Measurements from ENCODE around the gene PDE10A.

The PDE10A gene

DNA sequence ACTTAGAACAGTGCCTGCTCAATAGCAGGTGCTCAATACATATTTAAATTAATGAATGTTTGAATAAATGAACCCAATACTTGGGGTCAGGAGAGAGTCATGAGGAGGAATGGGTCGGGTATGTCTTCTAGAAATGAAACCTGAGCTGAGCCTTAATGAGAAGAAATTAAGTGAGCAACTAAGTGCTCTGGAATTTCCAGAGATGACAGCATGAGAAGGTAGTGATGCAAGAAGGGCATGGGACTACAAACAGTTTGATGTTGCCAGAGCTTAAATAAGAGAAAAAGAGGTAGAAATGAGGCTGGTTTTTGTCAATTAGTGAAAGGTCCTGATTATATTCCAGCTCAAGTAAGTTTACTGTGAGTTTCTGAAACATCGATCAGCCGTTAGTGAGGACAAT is 82.9 kb downstream of the PDE10A start:
- Histone ChIP-seq H3K9ac (ENCODE audit: low read length) (no peak overlapping the region), H3K9me3 (ENCODE audit: control insufficient read depth, low read length) (peaks cover 1% of the 10 kb centered on the region), H3K4me1 (ENCODE audit: control insufficient read depth, insufficient read depth, low read length) (no peaks in the 10 kb centered on the region), H3K36me3 (ENCODE audit: control insufficient read depth, insufficient read depth, low read length, severe bottlenecking) (no peaks in the 10 kb centered on the region), H3K4me3 (ENCODE audit: low read length) (no peak overlapping the region), H3K27me3 (replicated peaks; ENCODE audit: control insufficient read depth, insufficient read depth, low read length) (no peaks in the 10 kb centered on the region)
- no peak for DNase-seq (ENCODE audit: low read depth)

DNA sequence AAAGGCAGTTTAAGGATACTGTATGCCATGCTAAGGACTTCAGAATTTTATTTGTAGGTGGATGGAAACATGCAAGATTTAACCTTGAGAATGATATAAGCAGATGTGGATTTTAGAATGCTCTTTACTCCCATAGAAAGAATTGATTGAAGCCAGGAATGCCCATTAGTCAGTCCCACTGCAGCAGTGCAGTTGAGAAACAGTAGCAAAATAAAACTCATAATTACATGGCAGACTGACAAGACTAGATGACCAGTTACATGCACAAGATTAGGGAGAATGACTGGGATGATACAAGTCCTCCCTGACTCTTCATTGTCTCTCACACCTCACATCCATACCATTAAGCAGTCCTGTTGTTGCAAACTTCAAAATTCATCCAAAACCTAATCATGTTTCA is 83.9 kb downstream of the PDE10A start:
- peaks cover 3% of the 10 kb centered on the region for H3K4me1 ChIP-seq (ENCODE audit: control insufficient read depth, insufficient read depth, low read length)
- no peaks in the 10 kb centered on the region for H3K27me3 ChIP-seq (replicated peaks; ENCODE audit: control insufficient read depth, insufficient read depth, low read length)
- no peak for DNase-seq (ENCODE audit: low read depth)
- H3K4me3 ChIP-seq (ENCODE audit: low read length), result no peak overlapping the region
- H3K9me3 ChIP-seq (ENCODE audit: control insufficient read depth, low read length), result no peaks in the 10 kb centered on the region
- no peaks in the 10 kb centered on the region for H3K36me3 ChIP-seq (ENCODE audit: control insufficient read depth, insufficient read depth, low read length, severe bottlenecking)
- no peak overlapping the region for H3K9ac ChIP-seq (ENCODE audit: low read length)

DNA sequence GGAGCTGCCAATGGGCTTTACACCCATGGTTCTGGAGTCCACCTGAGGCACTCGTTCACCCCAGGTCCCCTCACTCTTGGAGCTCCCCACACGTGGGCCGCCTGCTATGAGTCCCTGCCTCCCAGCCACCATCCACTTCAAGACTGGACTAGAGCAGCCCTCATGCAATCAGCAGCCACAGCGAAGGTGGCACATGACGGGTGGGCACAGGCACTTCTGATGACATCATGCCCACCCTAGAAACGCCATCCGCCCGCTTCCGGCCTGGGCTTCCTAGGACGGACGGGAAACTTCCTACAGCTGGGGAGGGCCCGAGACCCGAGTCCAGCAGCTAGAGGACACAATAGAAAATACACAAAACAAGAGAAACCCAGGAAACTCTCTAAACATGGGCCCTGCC is 85.5 kb downstream of the PDE10A start:
- Histone ChIP-seq H3K9me3 (ENCODE audit: control insufficient read depth, low read length) (no peaks in the 10 kb centered on the region), H3K4me1 (ENCODE audit: control insufficient read depth, insufficient read depth, low read length) (peaks cover 3% of the 10 kb centered on the region), H3K27me3 (replicated peaks; ENCODE audit: control insufficient read depth, insufficient read depth, low read length) (no peaks in the 10 kb centered on the region), H3K36me3 (ENCODE audit: control insufficient read depth, insufficient read depth, low read length, severe bottlenecking) (no peaks in the 10 kb centered on the region), H3K4me3 (ENCODE audit: low read length) (no peak overlapping the region), H3K9ac (ENCODE audit: low read length) (no peak overlapping the region)
- no peak for DNase-seq (ENCODE audit: low read depth)

DNA sequence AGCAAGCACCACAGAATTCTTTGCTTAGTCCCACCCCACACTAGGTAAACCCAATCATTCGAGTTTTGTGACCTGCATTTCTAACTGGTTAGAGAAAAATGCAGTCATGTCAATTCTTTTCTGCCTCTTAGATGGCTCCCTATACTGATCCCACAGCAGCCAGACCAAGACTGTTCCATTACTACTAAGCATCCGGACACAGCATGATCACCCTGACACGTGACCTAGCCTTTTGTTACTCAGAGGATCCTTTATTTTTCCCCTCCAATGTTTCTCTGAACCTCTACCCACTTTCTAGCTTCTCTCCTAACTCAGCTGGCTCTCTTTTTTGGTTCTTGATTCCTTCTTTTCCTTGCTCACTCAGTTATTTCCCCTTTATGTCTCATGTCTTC is 87.9 kb downstream of the PDE10A start:
- Histone ChIP-seq H3K27me3 (replicated peaks; ENCODE audit: control insufficient read depth, insufficient read depth, low read length) (no peaks in the 10 kb centered on the region), H3K4me1 (ENCODE audit: control insufficient read depth, insufficient read depth, low read length) (peaks cover 19% of the 10 kb centered on the region), H3K9me3 (ENCODE audit: control insufficient read depth, low read length) (no peaks in the 10 kb centered on the region), H3K36me3 (ENCODE audit: control insufficient read depth, insufficient read depth, low read length, severe bottlenecking) (no peaks in the 10 kb centered on the region), H3K9ac (ENCODE audit: low read length) (no peak overlapping the region), H3K4me3 (ENCODE audit: low read length) (no peak overlapping the region)
- DNase-seq (ENCODE audit: low read depth), result no peak

DNA sequence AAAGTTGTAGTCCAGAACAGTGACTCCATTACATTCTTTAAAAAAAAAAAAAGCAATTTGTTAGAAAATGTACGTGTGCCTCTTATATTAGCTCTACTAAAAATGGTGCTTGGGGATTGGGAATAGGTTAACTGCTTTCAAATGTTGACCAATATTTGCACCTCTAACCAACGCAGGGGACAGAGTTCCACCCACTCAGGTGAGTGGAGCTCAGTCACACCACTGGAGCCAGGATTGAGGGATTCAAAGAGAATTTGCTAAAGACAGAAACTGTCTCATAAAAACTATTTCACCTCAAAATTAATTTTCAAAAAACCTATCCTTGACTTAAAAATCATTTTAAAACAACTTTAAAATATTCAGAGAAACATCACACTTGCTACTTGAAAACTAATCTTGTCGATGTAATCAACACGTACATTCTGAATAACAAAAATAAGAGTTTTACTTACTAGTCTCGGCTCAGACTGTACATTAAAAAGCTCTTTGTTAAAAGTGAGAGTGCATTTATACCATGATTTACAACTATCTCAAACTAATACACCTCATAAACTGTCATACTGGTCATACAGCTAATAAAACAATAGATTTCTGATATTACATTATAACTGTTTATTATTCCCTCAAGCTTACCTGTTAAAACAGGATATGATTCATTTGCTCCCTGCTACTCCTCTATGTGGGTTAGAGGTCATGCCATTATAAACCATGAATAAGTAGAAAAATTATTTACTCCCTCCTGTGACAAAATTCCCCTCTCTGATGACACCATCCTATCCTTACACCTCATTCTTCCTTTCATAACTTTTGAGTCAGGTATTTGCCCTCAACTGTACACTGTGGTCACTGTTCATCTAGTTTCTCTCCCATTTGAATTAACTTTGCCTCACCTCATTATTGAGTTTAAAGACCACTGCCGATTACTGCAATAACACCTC is 88.6 kb downstream of the PDE10A start:
- Histone ChIP-seq H3K36me3 (ENCODE audit: control insufficient read depth, insufficient read depth, low read length, severe bottlenecking) (no peaks in the 10 kb centered on the region), H3K4me3 (ENCODE audit: low read length) (no peak overlapping the region), H3K27me3 (replicated peaks; ENCODE audit: control insufficient read depth, insufficient read depth, low read length) (no peaks in the 10 kb centered on the region), H3K9ac (ENCODE audit: low read length) (no peak overlapping the region), H3K4me1 (ENCODE audit: control insufficient read depth, insufficient read depth, low read length) (peaks cover 19% of the 10 kb centered on the region), H3K9me3 (ENCODE audit: control insufficient read depth, low read length) (no peaks in the 10 kb centered on the region)
- no peak for DNase-seq (ENCODE audit: low read depth)

DNA sequence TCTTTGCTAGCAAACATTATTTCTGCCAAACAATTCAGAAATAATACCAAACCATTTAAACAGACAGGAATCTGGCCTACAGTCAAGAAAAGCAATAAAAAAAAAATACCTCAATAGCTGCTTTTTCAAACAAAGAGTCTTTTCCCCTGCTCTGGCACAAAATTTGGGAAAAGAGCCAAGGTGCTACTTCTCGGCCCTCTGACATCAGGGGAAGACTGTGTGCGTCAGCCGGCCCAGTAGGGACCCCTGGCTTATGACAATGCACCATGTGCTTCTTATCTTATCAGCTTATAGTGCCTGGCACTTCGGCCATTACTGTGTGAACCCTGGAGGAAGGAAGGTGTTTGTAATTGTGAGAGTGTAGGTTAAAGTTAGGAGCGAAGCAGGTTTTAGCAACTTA is 89.4 kb downstream of the PDE10A start:
- no peak for DNase-seq (ENCODE audit: low read depth)
- H3K9me3 ChIP-seq (ENCODE audit: control insufficient read depth, low read length), result no peaks in the 10 kb centered on the region
- no peaks in the 10 kb centered on the region for H3K36me3 ChIP-seq (ENCODE audit: control insufficient read depth, insufficient read depth, low read length, severe bottlenecking)
- H3K4me3 ChIP-seq (ENCODE audit: low read length), result no peak overlapping the region
- no peaks in the 10 kb centered on the region for H3K27me3 ChIP-seq (replicated peaks; ENCODE audit: control insufficient read depth, insufficient read depth, low read length)
- H3K4me1 ChIP-seq (ENCODE audit: control insufficient read depth, insufficient read depth, low read length), result peaks cover 19% of the 10 kb centered on the region
- no peak overlapping the region for H3K9ac ChIP-seq (ENCODE audit: low read length)

DNA sequence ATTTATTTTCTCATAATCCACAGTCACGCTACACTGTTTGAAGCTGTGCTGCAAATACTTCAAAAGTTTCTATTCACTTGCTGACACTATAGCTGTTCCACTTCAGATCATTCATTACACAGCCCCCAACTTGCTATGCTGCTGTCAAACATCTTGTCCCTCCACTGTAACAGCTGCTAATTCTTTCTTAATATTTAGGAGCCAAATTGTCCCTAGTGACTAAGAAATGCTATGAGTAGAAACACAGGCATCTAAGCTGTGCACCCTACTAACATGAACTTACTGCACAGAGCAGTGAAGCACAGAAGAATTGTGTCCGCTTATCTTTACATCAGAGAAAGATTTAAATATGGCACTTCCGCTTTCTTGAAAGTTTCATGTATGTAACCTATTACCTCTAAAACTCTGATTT is 91.3 kb downstream of the PDE10A start:
- Histone ChIP-seq H3K9ac (ENCODE audit: low read length) (no peak overlapping the region), H3K4me3 (ENCODE audit: low read length) (no peak overlapping the region), H3K9me3 (ENCODE audit: control insufficient read depth, low read length) (no peaks in the 10 kb centered on the region), H3K36me3 (ENCODE audit: control insufficient read depth, insufficient read depth, low read length, severe bottlenecking) (no peaks in the 10 kb centered on the region), H3K4me1 (ENCODE audit: control insufficient read depth, insufficient read depth, low read length) (peaks cover 19% of the 10 kb centered on the region), H3K27me3 (replicated peaks; ENCODE audit: control insufficient read depth, insufficient read depth, low read length) (no peaks in the 10 kb centered on the region)
- no peak for DNase-seq (ENCODE audit: low read depth)

DNA sequence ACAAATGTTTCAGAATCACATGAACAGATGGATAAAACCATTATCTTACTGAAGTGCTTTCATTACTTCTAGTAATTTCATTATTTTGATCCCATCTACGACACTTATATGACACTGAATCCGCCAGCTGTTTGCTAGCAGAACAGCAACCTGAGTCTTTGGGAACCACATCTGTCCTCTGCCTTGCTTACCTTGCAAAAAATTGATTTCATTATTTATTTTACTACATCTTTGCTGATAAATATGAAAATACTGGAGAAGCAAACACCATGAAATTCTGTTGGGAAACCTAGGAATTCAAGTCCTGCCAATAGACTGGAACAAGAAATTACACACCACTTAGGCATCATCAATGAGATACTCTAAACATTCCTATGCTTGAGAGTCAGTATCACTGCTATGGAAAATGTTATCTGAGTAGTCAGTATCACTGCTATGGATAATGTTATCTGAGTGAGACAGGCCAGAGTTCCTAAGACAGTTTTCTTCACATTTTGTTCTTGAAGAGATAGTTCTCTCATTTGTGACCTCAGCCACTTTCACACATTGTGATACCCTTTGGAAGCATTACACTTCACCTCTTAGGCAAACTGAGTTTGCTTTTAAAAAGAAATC is 91.9 kb downstream of the PDE10A start:
- Histone ChIP-seq H3K9ac (ENCODE audit: low read length) (no peak overlapping the region), H3K27me3 (replicated peaks; ENCODE audit: control insufficient read depth, insufficient read depth, low read length) (no peaks in the 10 kb centered on the region), H3K4me1 (ENCODE audit: control insufficient read depth, insufficient read depth, low read length) (peaks cover 19% of the 10 kb centered on the region), H3K9me3 (ENCODE audit: control insufficient read depth, low read length) (no peaks in the 10 kb centered on the region), H3K4me3 (ENCODE audit: low read length) (no peak overlapping the region), H3K36me3 (ENCODE audit: control insufficient read depth, insufficient read depth, low read length, severe bottlenecking) (no peaks in the 10 kb centered on the region)
- no peak for DNase-seq (ENCODE audit: low read depth)

DNA sequence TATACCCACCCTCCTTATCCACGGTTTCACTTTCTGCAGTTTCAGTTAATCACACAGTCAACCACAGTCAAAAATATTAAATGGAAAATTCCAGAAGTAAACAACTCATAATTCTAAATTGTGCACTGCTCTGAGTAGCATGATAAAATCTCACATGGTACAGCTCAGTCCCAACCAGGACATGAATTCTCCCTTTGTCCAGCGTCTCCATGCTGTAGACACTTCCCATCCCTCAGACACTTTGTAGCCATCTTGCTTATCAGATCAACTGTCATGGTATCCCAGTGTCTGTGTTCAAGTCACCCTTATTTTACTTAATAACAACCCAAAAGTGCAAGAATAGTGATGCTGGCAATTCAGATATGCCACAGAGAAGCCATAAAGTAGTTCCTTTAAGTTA is 94.7 kb downstream of the PDE10A start:
- Histone ChIP-seq H3K9ac (ENCODE audit: low read length) (no peak overlapping the region), H3K4me1 (ENCODE audit: control insufficient read depth, insufficient read depth, low read length) (peaks cover 17% of the 10 kb centered on the region), H3K27me3 (replicated peaks; ENCODE audit: control insufficient read depth, insufficient read depth, low read length) (no peaks in the 10 kb centered on the region), H3K36me3 (ENCODE audit: control insufficient read depth, insufficient read depth, low read length, severe bottlenecking) (no peaks in the 10 kb centered on the region), H3K4me3 (ENCODE audit: low read length) (no peak overlapping the region), H3K9me3 (ENCODE audit: control insufficient read depth, low read length) (no peaks in the 10 kb centered on the region)
- DNase-seq (ENCODE audit: low read depth), result no peak

DNA sequence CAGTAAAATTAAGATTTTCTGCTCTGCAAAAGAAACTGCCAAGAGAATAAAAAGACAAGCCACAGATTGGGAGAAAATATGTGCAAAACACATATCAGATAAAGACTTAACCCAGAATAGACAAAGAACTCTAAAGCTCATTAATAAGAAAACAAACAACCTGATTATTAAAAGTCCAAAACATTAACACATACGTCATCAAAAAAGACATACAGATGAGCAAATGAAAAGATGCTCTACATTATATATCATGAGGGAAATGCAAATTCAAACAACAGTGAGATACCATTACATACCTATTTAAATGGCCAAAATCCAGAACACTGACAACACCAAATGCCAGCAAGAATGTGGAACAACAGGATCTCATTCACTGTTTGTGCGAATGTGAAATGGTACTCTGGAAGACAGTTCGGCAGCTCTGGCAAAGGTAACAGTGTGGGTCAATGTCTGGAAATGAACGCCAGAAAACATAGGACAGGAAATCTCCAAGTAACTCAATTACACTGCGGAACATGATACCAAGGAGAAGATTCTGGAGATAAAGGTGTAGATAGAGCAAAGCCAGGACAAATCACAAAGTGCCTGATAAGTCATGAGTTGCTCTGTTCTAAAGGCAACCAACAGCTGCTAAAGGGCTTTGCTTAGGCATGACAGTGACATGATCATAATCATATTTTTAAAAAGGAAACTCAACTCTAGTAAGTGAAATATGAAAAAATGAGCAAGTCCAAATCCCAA is 96.8 kb downstream of the PDE10A start:
- no peak for DNase-seq (ENCODE audit: low read depth)
- Histone ChIP-seq H3K4me1 (ENCODE audit: control insufficient read depth, insufficient read depth, low read length) (peaks cover 6% of the 10 kb centered on the region), H3K4me3 (ENCODE audit: low read length) (no peak overlapping the region), H3K9ac (ENCODE audit: low read length) (no peak overlapping the region), H3K36me3 (ENCODE audit: control insufficient read depth, insufficient read depth, low read length, severe bottlenecking) (no peaks in the 10 kb centered on the region), H3K9me3 (ENCODE audit: control insufficient read depth, low read length) (no peaks in the 10 kb centered on the region), H3K27me3 (replicated peaks; ENCODE audit: control insufficient read depth, insufficient read depth, low read length) (no peaks in the 10 kb centered on the region)

DNA sequence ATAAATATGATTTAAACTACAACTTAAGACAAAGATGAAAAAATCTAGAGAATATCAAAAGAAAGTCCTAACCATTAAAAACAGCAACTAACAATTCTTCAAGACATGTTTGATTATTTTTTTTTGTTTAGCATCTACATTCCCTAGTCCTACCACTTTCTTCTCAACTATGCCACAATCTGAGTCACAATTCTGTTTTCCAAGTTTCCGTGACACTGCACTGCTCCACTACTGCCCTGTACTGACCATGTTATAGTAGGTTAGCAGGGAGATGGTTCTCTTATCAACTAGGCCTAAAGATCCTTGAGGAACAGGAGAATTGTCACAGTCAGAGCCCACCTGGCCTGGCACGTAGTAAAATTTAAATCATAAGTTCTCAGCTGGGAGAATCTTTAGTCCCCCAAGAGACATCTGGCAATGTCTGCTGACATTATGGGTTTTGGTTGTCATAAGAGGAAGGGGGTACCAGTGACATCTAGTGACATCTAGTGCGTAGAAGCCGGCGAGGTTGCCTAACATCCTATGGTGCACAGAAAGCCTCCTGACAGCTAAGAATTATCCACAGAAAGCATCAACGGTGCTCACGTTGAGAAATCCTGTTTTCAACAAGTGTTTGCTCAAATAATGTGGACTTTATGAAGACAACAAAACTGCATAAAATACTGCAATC is 100.5 kb downstream of the PDE10A start:
- H3K9me3 ChIP-seq (ENCODE audit: control insufficient read depth, low read length), result no peaks in the 10 kb centered on the region

More for the DNA sequence above, 100.5 kb downstream of the PDE10A start:
- H3K27me3 ChIP-seq (replicated peaks; ENCODE audit: control insufficient read depth, insufficient read depth, low read length), result no peaks in the 10 kb centered on the region
- no peak for DNase-seq (ENCODE audit: low read depth)
- H3K36me3 ChIP-seq (ENCODE audit: control insufficient read depth, insufficient read depth, low read length, severe bottlenecking), result no peaks in the 10 kb centered on the region
- no peak overlapping the region for H3K4me3 ChIP-seq (ENCODE audit: low read length)
- H3K4me1 ChIP-seq (ENCODE audit: control insufficient read depth, insufficient read depth, low read length), result no peaks in the 10 kb centered on the region
- no peak overlapping the region for H3K9ac ChIP-seq (ENCODE audit: low read length)

Measured in adipocyte (in vitro differentiated cells).